DMS79 (cell line): ENCODE results near the gene FNDC3B.
"Not testable (repeated sequence)": the region's sequence is repeated elsewhere in the genome, so short reads cannot be mapped to it uniquely, and the experiment has no call there.

Source experiments
- DNase-seq: peaks from one replicate; lab custom pipeline; 2025; lab: John Stamatoyannopoulos, UW

FNDC3B gene

DNA sequence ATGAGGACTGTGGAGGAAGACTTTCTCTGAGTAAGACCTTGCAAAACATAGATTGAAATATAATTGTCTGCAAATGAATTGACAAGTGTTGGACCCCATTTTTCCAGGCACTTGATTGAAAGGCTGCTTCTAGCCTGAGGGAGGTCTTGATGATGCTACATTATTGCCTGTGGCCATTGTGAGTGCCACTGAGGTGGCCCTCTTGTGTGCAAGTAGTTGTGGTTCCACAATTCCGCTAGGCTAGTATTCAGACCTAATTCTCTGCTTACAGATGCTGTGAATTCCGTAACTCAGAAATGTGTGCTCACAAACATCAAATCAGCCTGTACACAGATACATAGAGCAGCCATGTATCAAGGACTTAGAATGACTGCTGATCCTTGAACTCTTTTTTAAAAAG, 34.7 kb downstream of the FNDC3B start:
- no peak for DNase-seq

DNA sequence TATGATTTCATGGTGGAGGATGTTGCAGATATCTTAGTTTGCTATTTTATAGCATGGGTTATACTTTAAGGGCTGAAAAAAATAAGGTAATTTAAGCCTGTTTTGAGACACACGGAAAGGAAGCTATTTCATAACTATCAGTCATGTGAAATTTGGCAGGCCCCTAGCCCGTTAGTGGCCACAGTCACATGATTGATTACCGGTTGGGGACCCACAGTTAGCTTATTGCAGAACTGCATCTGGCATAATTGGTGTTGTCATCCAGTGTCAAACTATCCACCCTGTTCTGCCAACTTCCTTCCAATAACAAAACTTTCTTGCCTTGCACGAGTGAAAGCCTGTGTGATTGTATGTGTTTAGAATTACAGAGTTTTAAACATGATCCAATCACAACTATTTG, 35.2 kb downstream of the FNDC3B start:
- DNase-seq = no peak

DNA sequence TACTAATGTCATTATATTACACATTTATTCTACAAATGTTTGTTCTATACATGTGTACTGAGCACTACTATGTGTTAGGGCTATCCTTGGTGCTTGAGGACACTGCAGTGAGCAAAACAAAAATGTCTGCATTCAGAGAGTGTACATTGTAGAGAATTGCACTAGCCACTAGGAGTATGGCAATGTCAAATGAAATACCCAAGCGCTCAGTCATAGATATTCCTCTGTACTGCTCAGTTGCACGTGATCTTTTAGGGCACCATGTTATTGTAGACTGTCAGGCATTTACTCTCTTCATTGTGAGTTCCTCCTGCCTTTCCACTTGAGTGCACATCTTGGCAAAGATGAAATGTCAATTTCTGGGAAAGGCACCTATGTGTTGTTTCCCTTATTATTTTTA, 36.8 kb downstream of the FNDC3B start:
- no peak for DNase-seq

DNA sequence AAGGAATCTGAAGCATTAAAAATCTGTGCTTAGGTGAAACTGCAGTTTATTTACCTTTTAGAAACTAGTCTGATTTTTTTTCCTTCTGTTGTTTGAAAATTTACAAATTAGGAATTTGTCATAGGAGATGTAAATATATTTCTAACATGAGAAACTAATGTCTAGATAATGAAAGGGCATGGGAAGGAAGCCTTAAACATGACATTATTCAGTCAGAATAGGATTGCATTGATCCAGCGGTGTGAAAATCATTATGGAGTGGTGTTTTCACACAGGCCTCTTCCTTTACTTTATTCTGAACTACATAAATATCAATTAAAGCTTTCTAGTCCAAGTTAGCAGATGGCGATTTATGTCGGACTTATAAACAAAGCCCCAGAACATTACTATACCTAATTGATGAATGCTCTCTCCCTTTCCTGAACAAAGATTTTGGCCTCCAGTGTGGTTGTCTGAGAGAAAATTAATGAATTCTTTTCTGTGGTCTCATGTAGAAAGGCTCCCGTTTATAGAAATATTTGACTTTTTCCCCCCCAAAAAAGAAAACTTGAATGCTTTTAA, 37.9 kb downstream of the FNDC3B start:
- no peak for DNase-seq

DNA sequence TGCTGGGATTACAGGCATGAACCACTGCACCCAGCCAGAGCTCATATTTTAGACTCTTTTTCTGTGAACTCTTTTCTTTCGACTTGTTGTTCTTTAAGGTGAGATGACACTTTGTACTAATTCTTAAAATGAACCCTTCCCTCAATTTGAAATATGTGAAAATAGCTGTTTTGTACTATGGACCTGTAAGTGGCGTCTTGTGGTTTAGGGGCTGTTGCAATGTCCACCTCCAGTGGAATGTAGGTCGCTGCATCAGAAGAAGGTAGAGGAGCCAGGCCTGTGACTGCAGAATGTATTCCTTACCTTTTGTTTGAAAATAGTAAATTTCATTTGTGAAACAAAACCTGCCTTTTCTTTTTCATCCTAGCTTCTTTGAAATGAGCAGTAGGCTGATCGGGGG, 38.9 kb downstream of the FNDC3B start:
- no peak for DNase-seq

DNA sequence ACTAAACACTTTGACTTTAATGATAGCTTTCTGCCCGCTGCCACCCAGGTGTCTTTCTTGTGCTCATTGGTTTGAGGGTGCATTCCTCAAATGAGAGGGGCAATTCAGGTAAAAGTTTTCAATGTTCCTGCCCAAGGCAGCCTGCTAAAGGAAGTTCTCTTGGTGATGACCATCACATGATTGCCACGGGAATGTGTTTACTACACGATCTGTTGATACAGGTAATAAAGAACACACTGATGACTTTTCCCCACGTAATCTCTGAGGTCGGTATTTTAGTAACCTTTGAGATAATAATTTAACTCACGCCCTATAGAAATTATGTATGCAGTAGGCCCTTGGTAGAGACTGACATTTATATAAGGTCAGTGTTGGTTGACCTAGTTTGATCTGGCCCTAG, 39.3 kb downstream of the FNDC3B start:
- no peak for DNase-seq

DNA sequence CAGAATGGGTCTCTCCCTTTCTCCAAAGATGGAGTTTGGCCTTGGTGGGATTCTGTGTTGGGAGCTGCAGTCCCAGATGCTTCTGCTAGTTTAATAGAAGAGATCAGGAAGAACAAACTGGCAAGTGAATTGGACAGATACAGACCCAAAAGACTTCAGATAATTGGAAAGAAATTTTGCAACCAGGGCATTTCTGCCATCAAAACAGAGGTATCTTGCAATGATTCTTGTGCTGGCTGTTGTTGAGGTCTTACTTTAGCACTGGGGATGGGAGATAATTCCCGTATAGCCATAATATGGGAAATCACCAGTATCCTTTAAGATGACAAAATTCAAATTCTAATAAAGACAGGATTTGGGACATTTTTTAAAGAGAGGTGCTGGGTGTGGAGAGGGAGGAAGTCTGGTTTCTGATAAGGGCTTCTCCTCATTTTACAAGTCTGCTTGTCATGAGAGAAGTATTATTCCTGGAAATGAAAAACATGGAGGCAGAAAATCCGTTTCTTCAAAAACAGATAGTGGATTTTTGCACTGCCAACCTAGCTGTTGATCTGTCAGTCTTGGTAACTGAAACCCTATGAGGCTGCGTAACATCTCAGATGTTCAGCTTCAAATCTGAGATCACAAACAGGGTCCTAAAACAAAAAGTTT, 40.1 kb downstream of the FNDC3B start:
- no peak for DNase-seq

DNA sequence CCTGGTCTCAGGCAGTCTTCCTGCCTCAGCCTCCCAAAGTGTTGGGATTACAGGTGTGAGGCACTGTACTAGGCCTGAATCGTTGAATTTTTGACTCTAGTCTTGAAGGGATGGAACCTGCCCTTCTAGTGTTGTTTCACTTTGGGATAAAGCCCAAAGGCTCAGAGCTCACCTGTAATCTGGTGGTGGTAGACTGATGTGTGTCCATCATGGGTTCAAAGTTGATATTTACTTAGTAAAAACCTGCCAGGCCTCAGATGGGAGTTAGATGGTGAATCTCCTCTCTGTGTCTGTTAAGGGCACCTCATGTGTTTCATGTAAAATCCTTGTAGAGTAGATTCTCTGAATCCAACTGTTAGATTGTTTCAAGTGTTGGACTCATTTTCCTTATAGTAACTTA, 41.1 kb downstream of the FNDC3B start:
- DNase-seq = no peak

DNA sequence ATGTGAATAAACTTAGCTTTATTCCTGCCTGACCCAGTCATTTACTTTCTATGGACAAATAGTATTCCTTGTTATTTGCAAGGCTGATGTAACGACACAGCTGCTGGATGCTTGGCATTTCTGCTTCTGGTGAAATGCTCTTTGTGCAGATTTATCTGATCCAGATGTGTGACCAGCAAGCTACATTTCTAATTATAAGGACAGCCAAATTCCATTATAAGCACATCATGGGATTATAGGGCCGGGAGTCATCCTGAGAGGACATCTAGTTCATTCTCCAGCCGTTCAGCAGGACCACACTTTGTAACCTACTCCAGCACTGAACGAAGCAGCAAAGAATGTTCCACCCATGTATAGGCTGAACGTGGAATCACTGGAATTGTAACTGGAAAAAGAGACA, 42.9 kb downstream of the FNDC3B start:
- no peak for DNase-seq

DNA sequence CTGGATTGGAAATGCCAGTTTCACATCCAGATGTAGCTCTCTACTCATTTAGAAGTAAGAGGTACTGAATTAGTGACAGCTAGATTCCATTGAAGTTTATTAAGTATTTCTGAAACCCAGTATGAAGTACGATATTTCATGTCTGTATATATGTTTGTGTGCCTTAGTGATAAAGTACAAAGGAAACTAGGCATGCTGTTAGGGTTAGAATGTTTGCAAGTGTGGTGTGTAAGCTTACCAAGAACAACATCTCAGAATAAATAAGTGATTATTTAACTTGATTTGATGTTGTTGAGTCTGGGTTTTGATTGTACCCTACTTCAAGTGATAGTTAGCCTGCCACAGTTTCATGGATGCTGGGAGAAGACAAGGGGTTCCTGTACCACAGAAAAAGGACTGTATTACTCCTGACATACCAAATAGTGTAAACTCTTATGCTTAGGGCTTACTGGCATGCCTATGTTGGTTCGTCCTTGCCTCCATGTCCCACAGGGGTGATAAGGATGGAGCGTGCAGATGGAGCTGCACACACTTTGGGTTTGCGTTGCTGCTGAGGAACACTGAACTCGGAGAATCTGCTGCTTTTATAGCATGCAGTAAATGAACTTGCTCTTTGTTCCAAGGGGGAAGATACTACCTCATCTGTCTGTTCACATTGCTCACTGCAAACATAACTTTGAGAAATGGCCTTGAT, 43.6 kb downstream of the FNDC3B start:
- DNase-seq = no peak

DNA sequence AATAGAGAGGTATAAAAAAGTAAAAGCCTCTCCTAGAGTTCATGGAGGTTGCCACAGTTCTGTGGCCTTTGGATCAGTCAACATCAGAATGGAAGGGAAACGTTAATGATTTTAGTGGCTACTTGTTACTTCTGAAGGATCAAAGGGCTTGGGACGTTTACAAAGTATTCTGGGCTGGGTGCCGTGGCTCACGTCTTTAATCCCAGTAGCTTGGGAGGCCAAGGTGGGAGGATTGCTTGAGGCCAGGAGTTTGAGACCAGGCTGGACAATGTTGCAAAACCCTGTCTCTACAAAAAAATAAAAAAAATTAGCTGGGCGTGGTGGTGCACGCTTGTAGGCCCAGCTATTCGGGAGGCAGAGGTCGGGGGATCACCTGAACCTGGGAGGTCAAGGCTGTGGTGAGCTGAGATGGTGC, 44.6 kb downstream of the FNDC3B start:
- DNase-seq = no peak

DNA sequence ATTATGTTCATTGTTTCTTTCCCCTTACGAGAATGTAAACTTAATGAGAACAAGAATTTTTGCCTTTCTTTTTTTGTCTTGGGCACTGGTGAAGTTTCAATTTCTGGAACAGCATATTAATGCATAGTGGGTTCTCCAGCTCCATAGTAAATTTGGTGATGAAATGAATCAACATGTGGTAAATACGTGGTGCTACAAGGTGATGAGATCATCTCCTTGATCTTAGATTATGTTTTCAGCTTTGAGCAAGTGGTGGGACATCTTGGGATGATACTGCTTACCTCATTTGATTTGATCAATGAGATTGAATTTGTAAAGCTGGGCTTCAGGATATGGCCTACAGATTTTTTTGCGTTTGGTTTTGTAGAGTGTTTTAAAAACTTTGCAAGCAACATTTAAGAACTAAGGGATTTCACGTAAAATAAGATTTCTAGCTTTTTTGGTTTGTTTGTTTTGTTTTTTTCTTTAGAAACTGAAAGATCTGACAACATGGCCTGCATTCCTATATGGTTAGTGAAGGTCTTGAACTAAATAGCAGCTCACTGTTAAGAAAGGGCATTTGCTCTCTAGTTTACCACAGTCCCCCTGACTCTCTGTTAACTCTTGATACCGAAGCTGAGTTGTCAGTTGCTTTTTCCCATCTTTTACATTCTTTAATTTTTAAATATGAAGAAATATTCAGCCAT, 45.6 kb downstream of the FNDC3B start:
- no peak for DNase-seq

DNA sequence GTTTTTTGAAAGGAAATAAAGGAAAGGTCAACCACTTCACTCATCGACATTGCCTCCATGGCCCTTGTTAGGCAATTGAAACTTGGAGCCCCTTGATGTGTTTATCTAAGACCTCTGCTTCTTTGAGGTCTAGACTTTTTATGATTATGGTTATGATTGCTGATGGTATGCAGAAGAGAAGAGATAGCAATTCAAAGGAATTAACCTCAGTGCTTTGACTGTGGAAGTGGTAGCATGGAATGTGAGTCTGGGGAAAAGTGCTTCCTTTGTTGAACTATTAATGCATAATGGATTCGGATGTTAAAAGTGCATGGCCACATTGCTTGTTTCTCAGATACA, 46.1 kb downstream of the FNDC3B start:
- no peak for DNase-seq

DNA sequence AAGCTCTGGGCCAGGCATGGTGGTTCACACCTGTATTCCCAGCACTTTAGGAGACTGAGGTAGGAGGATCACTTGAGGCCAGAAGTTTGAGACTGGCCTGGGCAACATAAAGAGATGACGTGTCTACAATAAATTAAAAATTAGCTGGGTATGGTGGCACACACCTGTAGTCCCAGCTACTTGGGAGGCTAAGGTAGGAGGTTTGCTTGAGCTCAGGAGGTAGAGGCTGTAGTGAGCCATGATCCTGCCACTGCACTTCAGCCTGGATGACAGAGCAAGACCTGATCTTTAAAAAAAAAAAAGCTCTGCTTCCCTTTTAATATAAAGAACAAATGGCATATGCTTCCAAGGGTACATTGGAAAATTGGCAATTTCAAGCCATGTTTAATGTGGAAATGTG, 46.7 kb downstream of the FNDC3B start:
- no peak for DNase-seq

DNA sequence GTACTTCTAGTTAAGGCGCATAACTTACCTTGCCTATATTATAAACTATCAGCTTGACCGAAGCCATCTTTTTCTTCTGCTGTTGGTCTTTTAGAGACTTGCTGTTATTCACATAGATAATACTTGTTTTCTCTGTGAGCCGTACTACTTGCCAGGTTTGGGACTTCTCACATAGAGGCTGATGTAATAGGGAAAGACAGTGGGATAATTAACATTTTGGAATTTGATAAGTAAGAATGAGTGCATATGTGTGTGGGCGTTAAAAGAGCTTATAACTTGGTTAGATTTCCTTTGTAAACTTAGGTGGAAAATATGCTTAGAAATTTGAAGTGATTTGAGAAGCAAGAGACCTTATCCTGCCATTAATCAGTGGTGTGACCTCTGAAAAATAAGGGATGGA, 47.8 kb downstream of the FNDC3B start:
- no peak for DNase-seq

DNA sequence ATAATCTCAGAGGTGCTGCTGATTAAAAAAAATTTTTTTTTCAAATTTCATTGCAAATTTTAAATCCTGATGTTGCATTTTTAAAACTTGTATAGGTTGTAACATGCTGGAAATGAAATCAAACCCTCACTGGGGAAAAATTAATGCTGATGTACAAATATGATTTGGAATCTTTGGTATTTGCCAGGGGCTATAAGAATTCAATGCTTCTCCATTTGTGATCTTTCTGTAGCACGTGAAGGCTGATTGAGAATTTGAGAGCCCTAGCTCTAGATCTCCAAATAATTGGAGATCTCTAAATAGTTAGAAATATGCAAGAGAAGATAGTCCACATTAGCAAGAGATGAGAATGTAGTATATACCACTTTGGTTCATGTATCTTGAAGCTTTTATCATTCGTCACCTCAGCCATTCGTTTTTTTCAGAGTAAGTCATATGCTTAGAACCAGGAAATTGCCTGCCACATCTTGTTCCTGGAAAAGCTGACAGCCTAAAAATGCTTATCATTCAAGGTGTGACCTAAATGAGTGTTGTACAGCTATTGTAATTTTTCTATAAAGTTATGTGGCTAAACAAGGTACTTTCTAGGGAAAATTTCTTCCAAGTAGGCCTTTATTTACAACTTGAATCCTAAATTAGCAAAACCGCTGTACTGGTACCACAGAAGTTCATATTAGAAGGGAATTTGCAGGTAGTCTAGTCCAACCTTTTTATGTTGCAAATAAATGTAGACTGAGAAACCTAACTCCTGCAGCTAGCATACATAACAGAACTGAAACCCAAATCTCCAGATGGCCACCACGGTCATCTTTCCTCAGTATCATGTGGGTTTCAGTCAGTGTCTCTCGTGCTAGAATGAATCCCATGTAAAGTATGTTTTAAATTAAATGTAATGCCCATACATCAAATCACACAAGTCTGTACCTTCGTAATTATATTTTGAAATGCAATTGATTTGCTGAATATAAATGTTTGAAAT, 48.5 kb downstream of the FNDC3B start:
- no peak for DNase-seq

DNA sequence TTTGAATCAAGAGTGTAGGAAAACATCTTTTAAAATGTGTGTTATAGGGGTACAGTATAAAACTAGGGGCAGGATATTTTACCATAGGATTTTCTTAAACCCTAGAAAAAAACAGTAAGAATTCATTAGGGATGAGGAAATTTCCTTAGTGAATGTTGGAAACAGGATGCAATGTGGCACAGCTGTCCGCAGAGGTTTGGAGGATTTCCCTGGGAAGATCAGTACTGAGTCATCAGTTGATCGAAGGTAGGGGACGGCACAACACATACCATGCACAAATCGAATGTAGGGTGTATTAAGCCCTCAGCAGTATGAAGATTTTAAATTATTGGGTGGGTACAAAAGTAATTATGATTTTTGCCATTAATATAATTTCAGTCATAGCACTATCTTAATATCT, 49.9 kb downstream of the FNDC3B start:
- no peak for DNase-seq

DNA sequence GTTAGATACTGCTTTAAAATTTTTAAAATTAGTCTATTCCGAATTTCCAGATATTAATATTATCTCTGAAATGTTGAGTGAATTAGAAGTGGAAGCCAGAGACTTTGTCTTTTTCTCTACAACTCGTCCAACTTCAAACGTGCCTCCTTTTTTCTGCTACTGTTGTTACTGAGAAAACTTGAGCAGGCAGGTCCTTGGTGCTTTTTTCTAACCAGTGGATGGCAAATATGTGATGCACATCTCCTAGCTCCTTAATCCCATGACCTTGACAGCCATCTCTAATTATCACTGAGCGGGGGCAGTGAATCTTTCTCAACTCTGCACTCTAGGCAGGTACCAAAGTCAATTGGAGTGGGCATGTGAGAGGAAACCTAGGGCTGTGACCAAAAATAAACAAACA, 50.7 kb downstream of the FNDC3B start:
- DNase-seq = no peak

DNA sequence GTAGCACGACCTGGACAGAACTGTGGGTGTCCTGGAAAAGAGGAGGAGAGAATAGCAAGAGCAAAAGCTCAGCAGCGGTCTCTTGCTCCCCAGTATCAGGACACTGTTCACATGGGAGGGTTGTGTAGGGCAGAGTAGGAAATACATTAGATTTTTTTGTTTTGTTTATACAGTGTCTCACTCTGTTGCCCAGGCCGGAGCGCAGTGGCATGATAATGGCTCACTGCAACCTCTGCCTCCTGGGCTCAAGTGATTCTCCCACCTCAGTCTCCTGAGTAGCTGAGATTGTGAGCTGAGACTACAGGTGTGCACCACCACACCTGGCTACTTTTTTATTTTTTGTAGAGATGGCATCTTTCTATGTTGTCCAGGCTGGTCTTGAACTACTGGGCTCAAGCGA, 53.3 kb downstream of the FNDC3B start:
- DNase-seq = no peak

DNA sequence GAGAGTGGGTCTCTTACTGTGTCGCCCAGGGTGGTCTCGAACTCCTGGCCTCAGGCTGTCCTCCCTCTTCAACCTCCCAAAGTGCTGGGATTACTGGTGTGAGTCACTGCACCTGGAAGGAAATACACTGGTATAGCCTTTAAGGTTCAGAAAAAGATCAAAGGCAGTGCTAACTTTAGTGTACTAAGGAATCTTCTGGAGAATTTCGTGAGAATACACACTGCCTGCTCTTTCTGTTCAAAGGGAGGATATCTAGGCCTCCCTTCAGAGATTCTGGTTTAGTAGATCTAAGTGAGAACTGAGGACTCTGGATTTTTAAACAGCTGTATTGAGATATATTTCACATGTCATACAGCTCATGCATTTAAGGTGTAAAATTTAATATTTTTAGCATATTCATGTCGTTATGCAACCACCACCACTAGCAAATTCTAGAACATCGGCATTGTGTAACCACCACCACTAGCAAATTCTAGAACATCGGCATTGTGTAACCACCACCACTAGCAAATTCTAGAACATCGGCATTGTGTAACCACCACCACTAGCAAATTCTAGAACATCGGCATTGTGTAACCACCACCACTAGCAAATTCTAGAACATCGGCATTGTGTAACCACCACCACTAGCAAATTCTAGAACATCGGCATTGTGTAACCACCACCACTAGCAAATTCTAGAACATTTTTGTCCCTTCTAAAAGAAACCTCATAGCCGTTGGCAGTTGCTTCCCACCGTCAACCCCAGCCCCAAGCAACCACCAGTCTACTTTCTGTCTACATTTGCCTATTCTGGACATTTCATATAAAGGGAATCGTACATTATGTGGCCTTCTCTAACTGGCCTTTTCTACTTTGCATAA, 54.4 kb downstream of the FNDC3B start:
- not testable (repeated sequence) for DNase-seq
